Right hindlimb (tissue), 1 donor: ENCODE results near the gene STK17B.
A peak's percentile ranks its signal among the peaks of the same experiment; 100 is the strongest.
"Not testable (repeated sequence)": the region's sequence is repeated elsewhere in the genome, so short reads cannot be mapped to it uniquely, and the experiment has no call there.

Source experiments
- DNase-seq: peaks from one replicate; pipeline ENCODE4 v3.0.0-alpha.2; 2018

The STK17B gene

DNA sequence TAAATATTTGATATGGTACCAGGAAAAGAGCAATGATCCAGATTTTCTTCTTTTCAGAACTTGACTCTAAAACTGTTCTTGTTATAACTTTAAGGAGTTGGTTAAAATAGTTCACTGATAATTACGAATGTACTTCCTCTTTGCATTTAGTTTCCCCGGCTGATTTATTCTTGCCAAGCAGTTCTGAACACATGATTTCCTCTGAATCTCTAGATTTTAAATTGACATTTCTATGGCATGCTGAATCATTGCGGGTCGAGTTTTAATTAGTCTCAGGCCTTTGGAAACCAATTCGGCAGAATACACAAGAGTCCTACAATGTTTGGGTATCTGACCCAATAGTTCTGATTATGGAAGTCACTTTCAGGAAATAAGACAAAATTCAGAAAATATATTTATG is 65.4 kb downstream of the STK17B start:
- DNase-seq, result no peak

- DNase-seq, result no peak
Observed at GRCh38 chr2:196104066-196104465, 67.3 kb downstream of the STK17B start.

DNA sequence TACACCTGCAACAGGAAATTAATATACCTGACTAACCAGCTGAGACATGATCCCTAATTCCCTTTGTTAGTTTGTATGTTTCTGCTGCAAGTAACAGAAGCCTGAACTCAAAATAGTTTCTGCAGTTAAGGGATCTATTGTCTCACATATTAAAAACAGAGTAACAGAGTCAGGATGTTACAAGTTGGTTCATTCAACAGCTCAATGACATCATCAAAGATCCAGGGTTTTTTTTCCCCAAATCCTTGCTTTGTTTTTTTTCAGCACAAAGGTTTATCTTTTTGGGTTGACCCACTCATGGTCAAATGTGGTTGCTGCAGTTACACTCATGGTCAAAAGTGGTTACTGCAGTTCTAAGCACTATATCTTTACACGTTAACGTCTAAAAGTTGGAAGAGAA is 67.8 kb downstream of the STK17B start:
- DNase-seq, result no peak

DNA sequence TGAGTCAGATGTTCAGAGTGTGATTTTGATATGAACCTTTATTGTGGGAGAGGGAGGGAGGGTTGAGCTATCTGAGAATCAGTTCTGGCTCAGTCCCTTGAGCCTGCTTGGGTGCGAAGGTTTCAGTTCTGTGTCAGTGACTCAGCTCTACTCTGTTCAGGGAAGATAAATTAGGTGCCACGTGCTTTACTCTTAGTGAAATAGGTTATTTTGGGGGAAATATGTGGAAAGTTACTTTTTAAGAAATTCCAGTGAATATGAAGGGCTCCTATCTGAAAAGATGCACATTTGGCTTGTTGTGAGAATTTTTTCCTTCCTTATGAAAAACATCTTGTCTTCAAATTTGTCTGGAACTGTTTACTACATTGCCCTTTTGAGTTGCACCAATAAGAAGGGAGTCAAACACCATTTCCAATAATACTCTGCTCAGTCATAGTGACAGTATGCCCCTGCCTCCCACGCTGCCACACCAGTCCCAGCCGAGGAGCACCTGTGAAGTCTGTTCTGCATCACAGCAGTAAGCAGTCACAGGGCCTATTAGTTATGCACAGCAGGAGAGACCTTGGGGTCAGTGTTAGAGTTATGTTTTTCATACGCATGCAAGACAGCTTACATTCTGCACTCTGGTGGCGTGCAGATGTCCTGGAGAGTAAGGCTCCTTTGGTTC is 69.9 kb downstream of the STK17B start:
- DNase-seq, result no peak

DNA sequence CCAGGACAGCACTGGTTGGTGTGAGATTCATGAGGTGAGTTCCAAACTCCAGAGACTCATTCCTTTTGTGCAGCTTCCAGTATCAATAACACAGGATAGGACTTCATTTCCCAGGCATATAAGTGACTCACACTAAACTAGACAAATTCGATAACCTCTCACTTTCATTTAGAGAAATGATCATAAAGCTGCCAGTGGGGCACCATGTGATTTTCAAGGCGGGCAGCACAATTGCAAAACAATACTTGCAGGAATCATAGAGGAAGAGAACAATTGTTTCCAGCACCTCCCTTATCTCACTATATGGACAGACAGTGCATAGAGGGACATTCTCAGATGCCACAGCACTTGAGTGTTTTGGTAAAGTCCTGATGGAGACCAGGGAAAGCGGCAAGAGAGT is 71.5 kb downstream of the STK17B start:
- DNase-seq, result no peak

DNA sequence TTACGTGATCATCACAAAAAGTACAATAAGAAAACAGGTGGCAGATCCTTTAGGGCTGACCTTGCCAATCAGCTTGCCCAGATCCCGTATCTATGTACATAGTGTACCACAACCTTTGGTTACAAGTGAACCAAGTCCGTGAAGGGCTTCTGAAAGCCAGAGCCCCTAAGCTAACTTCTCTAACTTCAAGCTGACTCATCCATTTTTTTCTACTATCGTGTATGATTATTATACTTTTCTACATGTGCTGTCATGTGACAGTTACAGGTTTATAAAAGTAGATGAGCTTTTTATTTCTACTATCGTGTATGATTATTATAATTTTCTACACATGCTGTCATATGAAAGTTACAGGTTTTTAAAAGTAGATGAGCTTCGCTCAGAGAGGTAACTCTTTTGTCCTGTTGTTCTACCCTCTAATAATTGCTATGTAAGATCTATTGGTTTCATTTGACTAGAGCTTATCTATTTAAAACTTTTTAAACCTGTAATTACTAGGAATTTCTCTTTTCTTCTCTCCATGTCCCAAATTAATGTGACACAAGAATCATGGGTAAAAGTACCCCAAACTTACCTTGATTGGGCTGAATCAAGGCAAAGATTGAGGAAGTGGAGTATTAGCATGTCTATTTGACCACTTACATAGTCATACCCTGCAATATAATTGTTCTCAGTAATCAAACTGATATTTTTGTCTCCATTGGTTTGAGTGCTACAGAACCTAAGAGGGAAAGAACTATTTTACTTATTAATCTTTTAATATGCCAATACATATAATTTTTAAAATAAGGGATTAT is 73.3 kb downstream of the STK17B start:
- no peak for DNase-seq

- no peak for DNase-seq
Observed at GRCh38 chr2:196096982-196097745, 74.2 kb downstream of the STK17B start.

- no peak for DNase-seq
Observed at GRCh38 chr2:196096264-196096663, 75.1 kb downstream of the STK17B start.

DNA sequence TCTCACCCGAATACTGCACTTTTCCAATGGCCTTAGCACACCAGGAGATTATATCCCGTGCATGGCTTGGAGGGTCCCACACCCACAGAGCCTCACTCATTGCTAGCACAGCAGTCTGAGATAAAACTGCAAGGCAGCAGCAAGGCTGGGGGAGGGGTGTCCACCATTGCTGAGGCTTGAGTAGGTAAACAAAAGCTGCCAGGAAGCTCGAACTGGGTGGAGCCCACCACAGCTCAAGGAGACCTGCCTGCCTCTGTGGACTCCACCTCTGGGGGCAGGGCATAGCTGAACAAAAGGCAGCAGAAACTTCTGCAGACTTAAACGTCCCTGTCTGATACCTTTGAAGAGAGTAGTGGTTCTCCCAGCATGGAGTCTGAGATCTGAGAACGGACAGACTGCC is 81.9 kb downstream of the STK17B start:
- DNase-seq, result not testable (repeated sequence)

DNA sequence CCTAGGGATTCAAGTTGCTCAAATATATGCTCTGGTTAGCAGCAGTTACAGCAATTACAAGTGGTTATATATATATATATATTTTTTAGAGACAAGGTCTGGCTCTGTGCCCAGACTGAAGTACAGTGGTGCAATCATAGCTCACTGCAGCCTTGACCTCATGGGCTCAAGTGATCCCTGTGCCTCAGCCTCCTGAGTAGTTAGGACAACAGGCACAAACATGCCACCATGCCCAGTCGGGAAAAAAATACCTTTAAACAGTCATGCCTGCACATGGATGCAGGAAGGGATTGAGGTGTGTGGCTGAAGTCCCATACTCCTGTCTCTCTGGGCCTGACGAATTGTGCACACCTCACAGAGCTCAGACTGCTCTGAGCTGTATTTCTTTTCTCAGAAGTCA is 83.2 kb downstream of the STK17B start:
- DNase-seq, result peak; percentile 36

DNA sequence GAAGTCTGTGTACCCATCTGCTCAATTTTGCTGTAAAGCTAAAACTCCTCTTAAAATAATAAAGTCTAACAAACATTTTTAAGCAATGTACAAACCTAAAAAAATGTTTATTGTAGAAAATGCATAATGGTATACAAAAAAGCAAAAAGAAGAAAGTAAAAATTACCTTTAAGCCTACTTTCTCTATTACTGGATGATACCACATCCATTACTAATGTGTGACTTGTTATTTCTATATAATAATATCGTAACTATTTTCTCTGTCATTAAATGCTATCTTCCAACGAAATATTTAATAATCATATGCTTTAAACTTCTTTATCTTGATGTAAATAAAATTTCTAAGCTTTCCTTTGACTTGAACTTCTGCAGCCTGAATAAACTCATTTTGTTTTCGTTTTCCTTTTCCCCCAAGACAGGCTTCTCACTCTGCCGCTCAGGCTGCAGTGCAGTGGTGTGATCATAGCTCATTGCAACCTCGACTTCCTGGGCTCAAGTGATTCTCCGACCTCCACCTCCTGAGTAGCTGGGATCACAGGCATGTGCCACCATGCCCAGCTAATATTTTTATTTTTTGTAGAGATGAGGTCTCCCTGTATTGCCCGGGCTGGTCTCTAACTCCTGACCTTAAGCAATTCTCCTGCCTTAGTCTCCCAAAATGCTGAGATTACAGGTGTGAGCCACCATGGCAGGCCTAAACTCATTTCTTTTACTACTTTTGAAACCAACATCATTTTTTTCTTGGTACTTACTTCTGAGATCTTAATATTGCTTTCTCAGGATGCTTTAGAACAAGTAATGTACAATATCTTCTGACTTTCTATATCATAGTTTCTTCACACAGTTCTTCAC is 84.6 kb downstream of the STK17B start:
- no peak for DNase-seq

GRCh38 chr2:196083601-196084000 is 87.8 kb downstream of the STK17B start:
- no peak for DNase-seq
